Neuronal stem cell (in vitro differentiated cells): Measurements from ENCODE around the gene S100PBP.

Experiments
- DNase-seq: peaks from one replicate; pipeline ENCODE4 v3.0.0-alpha.2; 2013; ENCODE audit warnings: low spot score
- H2AFZ ChIP-seq: one replicate; pipeline ENCODE4 v1.6.1; 2013; ENCODE audit warnings: mild to moderate bottlenecking, low read length, inconsistent platforms
- H2AK5ac ChIP-seq: 2 replicates; pipeline ENCODE4 v1.6.1; 2013; ENCODE audit warnings: low read depth, mild to moderate bottlenecking, inconsistent platforms, low read length, moderate library complexity, mixed read lengths
- H2BK120ac ChIP-seq: 2 replicates; pipeline ENCODE4 v1.6.1; 2013; ENCODE audit warnings: low read depth, mild to moderate bottlenecking, inconsistent platforms, low read length, moderate library complexity, mixed read lengths
- H2BK12ac ChIP-seq: one replicate; pipeline ENCODE4 v1.6.1; 2013; ENCODE audit warnings: low read length, inconsistent platforms
- H2BK15ac ChIP-seq: 2 replicates; pipeline ENCODE4 v1.6.1; 2013; ENCODE audit warnings: mild to moderate bottlenecking, low read length, inconsistent platforms, mixed read lengths
- H2BK5ac ChIP-seq: one replicate; pipeline ENCODE4 v1.6.1; 2013; ENCODE audit warnings: inconsistent platforms, mild to moderate bottlenecking, low read length, moderate library complexity
- H3K14ac ChIP-seq: one replicate; pipeline ENCODE4 v1.6.1; 2013; ENCODE audit warnings: low read length, inconsistent platforms
- H3K18ac ChIP-seq: 2 replicates; pipeline ENCODE4 v1.6.1; 2013; ENCODE audit warnings: low read length, inconsistent platforms
- H3K23ac ChIP-seq: 2 replicates; pipeline ENCODE4 v1.6.1; 2013; ENCODE audit warnings: low read depth, mild to moderate bottlenecking, mixed read lengths, low read length, inconsistent platforms; ENCODE audit not compliant: poor library complexity
- H3K27ac ChIP-seq: replicated peaks from 3 replicates; pipeline ENCODE4 v1.5.1; 2013; ENCODE audit warnings: low read length, inconsistent platforms
- H3K27me3 ChIP-seq, 3 experiments: 2 replicates each; pipeline ENCODE4 v1.6.1; 2013; ENCODE audit warnings: low read length in 3 of 3, mild to moderate bottlenecking in 2 of 3, inconsistent platforms in 1 of 3, low read depth in 1 of 3, mixed read lengths in 1 of 3, moderate library complexity in 1 of 3; ENCODE audit not compliant: control insufficient read depth in 3 of 3, insufficient read depth in 3 of 3
- H3K36me3 ChIP-seq, 2 donors: replicated peaks in 1 of 2; 2 replicates each; pipeline ENCODE4 v1.6.1; 2013; ENCODE audit warnings: low read length in 2 of 2; ENCODE audit not compliant: control insufficient read depth in 2 of 2, insufficient read depth in 2 of 2
- H3K4ac ChIP-seq: 2 replicates; pipeline ENCODE4 v1.6.1; 2013; ENCODE audit warnings: inconsistent platforms, mild to moderate bottlenecking, low read length, moderate library complexity
- H3K4me1 ChIP-seq, 2 donors: 1 replicate in 1 of 2; 2 replicates in 1 of 2; pipeline ENCODE4 v1.6.1; 2013; ENCODE audit warnings: low read length in 2 of 2, low read depth in 1 of 2; ENCODE audit not compliant: control insufficient read depth in 2 of 2, insufficient read depth in 1 of 2
- H3K4me2 ChIP-seq: one replicate; pipeline ENCODE4 v1.6.1; 2013; ENCODE audit warnings: mild to moderate bottlenecking, low read length, inconsistent platforms; ENCODE audit not compliant: insufficient read depth, poor library complexity, severe bottlenecking
- H3K4me3 ChIP-seq, 2 donors: 2 replicates each; pipeline ENCODE4 v1.5.1; 2013; ENCODE audit warnings: low read length in 2 of 2, mild to moderate bottlenecking in 2 of 2, inconsistent platforms in 1 of 2, moderate library complexity in 1 of 2
- H3K79me1 ChIP-seq: one replicate; pipeline ENCODE4 v1.6.1; 2013; ENCODE audit warnings: low read depth, mild to moderate bottlenecking, inconsistent platforms, low read length, moderate library complexity
- H3K9ac ChIP-seq: one replicate; pipeline ENCODE4 v1.6.1; 2013; ENCODE audit warnings: mild to moderate bottlenecking, low read depth, low read length, inconsistent platforms; ENCODE audit not compliant: poor library complexity
- H3K9me3 ChIP-seq, 2 donors: replicated peaks in 1 of 2; 2 replicates each; pipeline versions ENCODE3 to v1.6.1; 2013; ENCODE audit warnings: low read length in 2 of 2, mild to moderate bottlenecking in 2 of 2, inconsistent platforms in 1 of 2, low read depth in 1 of 2, mixed read lengths in 1 of 2, moderate library complexity in 1 of 2; ENCODE audit not compliant: control insufficient read depth in 2 of 2, insufficient read depth in 1 of 2
- H4K8ac ChIP-seq: one replicate; pipeline ENCODE4 v1.6.1; 2013; ENCODE audit warnings: low read depth, mild to moderate bottlenecking, inconsistent platforms, low read length, moderate library complexity
- H4K91ac ChIP-seq: one replicate; pipeline ENCODE4 v1.6.1; 2013; ENCODE audit warnings: low read length, low read depth, mild to moderate bottlenecking, inconsistent platforms; ENCODE audit not compliant: poor library complexity
- WGBS, 2 donors: extraction: QIAGEN DNeasy Blood & Tissue Kit; methylation state at CpG; one replicate each; pipeline ENCODE4 v1.1.7; 2013; ENCODE audit warnings: missing lambda C conversion rate in 2 of 2, mixed read lengths in 1 of 2; ENCODE audit not compliant: insufficient read length in 2 of 2, insufficient replicate concordance in 1 of 2; ENCODE audit errors: extremely low coverage in 2 of 2; 5-methylcytosine and 5-hydroxymethylcytosine counted together

The S100PBP gene

GRCh38 chr1:32770221-32770731 is 47.2 kb upstream of the S100PBP start:
- Histone ChIP-seq H3K79me1 (peaks cover 4% of the 10 kb centered on the region), H3K18ac (peak overlapping the region; percentile 30), H3K4me1 (peaks cover 14 to 25% of the 10 kb centered on the region in 2 donors), H2BK12ac (no peak overlapping the region), H3K36me3 (peaks cover 29 to 58% of the 10 kb centered on the region in 2 donors), H2BK5ac (no peak overlapping the region), H3K9ac (peak overlapping the region; percentile 36), H4K8ac (no peak overlapping the region), H3K4me2 (no peak overlapping the region), H3K4ac (no peak overlapping the region), H3K27me3 (peaks cover 0 to 3% (median 0%) of the 10 kb centered on the region in 3 experiments), H3K23ac (peak overlapping the region; percentile 34), H2AK5ac (no peak overlapping the region), H2BK120ac (no peak overlapping the region), H3K9me3 (peaks cover 0 to 1% of the 10 kb centered on the region in 2 donors), H4K91ac (no peak overlapping the region), H3K14ac (no peak overlapping the region), H2BK15ac (no peak overlapping the region), H3K4me3 (no peak overlapping the region), H3K27ac (no peak overlapping the region), H2AFZ (no peak overlapping the region)
- no peak for DNase-seq
- WGBS, 2 donors, result no CpG with 5 or more reads among the region's 25 CpGs

DNA sequence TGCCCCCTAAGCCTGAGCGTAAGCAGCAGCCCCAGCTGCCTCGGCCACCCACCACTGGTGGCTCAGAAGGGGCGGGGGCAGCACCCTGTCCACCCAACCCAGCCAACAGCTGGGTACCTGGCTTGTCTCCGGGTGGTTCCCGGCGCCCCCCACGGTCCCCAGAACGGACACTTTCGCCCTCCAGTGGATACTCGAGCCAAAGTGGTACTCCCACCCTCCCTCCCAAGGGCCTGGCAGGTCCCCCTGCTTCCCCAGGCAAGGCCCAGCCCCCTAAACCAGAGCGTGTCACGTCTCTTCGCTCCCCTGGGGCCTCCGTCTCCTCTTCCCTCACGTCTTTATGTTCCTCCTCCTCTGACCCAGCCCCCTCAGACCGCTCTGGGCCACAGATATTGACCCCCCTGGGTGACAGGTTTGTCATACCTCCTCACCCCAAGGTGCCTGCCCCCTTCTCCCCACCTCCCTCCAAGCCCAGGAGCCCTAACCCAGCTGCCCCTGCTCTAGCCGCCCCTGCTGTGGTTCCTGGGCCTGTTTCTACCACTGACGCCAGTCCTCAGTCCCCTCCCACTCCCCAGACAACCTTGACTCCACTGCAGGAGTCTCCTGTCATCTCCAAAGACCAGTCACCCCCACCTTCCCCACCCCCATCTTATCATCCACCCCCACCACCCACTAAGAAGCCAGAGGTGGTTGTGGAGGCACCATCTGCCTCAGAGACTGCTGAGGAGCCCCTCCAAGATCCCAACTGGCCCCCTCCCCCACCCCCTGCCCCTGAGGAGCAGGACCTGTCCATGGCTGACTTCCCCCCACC is 46.5 kb upstream of the S100PBP start:
- H2BK5ac ChIP-seq, result no peak overlapping the region
- peaks cover 4% of the 10 kb centered on the region for H3K79me1 ChIP-seq
- H2BK15ac ChIP-seq, result no peak overlapping the region
- no CpG with 5 or more reads among the region's 18 CpGs for WGBS, 2 donors
- no peak overlapping the region for H4K8ac ChIP-seq
- no peak overlapping the region for H3K4ac ChIP-seq
- H2BK120ac ChIP-seq, result no peak overlapping the region
- peaks cover 0 to 1% of the 10 kb centered on the region in 2 donors for H3K9me3 ChIP-seq
- H3K27me3 ChIP-seq, result peaks cover 0 to 3% (median 0%) of the 10 kb centered on the region in 3 experiments
- no peak overlapping the region for H3K4me2 ChIP-seq
- no peak overlapping the region for H2BK12ac ChIP-seq
- no peak for DNase-seq
- H3K18ac ChIP-seq, result no peak overlapping the region
- no peak overlapping the region for H4K91ac ChIP-seq
- peaks cover 34 to 64% of the 10 kb centered on the region in 2 donors for H3K36me3 ChIP-seq
- H3K14ac ChIP-seq, result no peak overlapping the region
- peaks cover 10 to 18% of the 10 kb centered on the region in 2 donors for H3K4me1 ChIP-seq
- no peak overlapping the region for H3K23ac ChIP-seq
- H3K27ac ChIP-seq, result no peak overlapping the region
- no peak overlapping the region for H2AFZ ChIP-seq
- H3K9ac ChIP-seq, result peak overlapping the region; percentile 15
- H3K4me3 ChIP-seq, result no peak overlapping the region
- no peak overlapping the region for H2AK5ac ChIP-seq

GRCh38 chr1:32771561-32772280 is 45.7 kb upstream of the S100PBP start:
- H3K4me1 ChIP-seq, result peaks cover 3 to 11% of the 10 kb centered on the region in 2 donors
- H4K91ac ChIP-seq, result no peak overlapping the region
- H3K79me1 ChIP-seq, result peaks cover 4% of the 10 kb centered on the region
- H3K14ac ChIP-seq, result no peak overlapping the region
- peaks cover 0 to 3% (median 0%) of the 10 kb centered on the region in 3 experiments for H3K27me3 ChIP-seq
- H4K8ac ChIP-seq, result no peak overlapping the region
- H2AK5ac ChIP-seq, result peak overlapping the region; percentile 68
- no peak overlapping the region for H2BK120ac ChIP-seq
- no peak overlapping the region for H2BK12ac ChIP-seq
- no peak overlapping the region for H3K27ac ChIP-seq
- no peak overlapping the region for H3K4ac ChIP-seq
- H2AFZ ChIP-seq, result no peak overlapping the region
- no peak overlapping the region for H3K18ac ChIP-seq
- H3K23ac ChIP-seq, result no peak overlapping the region
- H2BK5ac ChIP-seq, result no peak overlapping the region
- peaks cover 34 to 72% of the 10 kb centered on the region in 2 donors for H3K36me3 ChIP-seq
- no peak overlapping the region for H3K9ac ChIP-seq
- WGBS, 2 donors, result no CpG with 5 or more reads among the region's 30 CpGs
- peaks cover 0 to 1% of the 10 kb centered on the region in 2 donors for H3K9me3 ChIP-seq
- no peak overlapping the region for H3K4me2 ChIP-seq
- no peak overlapping the region for H2BK15ac ChIP-seq
- H3K4me3 ChIP-seq, result peak overlapping the region in 1 of 2 donors; percentile 18
- no peak for DNase-seq
